CD4-positive, alpha-beta T cell treated with Interleukin-17A for 1 hour (primary cell): ENCODE data around the gene PDE6A.

Experiments
- DNase-seq: peaks from one replicate; pipeline ENCODE4 v3.0.0-alpha.2; 2020

PDE6A gene

DNA sequence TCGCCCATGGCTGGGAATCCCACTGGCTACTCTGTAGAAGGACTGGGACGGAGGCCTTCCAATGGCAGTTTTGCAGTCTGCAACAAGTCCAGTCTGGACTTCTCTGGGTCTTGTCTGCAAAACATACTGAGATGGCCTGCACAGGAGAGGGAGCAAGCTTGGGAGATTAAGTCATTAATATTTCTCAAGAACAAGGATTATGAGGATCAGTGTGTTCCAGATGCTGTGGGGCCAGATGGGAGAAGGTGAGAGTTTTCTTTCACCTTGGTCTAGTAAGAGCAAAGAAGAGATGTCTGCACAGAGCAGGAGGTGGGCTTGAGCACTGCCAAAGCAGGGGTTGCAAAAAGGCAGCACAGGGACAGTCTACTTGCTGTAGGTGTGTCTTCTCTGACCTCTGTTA is at the start of gene PDE6A:
Gene PDE6A, minus strand, starts transcription at position 128 of the 400 bp plus-strand sequence. Its CDS starts 120 bp downstream, at position 8.
- no peak for DNase-seq

DNA sequence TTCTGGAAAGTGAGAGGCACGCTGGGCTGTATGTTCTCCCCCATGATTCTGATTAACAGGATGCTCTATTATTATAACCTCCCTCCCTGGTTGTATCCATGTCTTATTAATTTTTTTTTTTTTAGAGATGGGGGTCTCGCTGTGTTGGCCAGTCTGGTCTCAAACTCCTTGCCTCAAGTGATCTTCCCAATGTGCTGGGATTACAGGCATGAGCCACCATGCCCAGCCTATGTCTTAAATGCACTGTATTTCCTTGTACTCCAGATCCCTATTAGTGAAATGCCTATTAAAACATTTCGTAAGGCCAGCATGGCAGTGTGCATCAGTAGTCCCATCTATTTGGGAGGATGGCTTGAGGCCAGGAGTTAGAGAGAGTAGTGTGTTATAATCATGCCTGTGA is 48.9 kb upstream of the PDE6A start:
- no peak for DNase-seq

DNA sequence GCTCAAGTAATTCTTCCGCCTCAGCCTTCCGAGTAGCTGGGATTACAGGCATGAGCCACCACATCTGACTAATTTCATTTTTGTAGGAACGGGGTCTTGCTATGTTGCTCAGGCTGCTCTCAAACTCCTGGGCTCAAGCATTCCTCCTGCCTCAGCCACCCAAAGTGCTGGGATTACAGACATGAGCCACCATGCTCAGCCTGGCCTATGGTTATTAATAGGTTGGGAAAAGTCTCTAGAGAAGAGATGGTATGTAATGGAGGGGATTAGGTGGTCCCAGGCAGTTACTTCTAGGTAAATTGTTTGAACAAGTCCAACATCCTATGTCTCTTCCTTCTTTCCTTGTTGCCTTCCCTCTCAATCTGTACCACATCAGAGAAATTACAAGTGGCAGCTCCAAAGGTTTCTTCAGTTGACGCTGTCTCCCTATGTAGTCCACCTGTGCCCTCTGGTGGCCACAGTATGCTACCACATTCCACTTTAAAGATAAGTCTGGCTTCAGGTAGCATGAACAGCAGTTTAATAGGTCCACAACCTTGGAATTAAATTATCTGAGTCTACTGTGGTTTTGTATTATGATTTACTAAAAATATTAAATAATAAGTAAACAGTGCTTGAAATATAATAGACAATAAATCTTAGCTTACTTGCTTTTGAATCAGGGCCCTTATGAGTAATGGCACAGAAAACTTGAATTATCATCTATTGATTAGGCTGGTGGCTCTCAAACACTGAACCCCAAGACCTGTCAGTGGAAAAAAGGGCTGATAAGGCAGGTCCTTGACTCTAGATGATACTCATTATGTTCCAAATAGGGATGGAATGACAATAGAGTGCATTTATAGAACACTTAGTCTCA is 46.2 kb upstream of the PDE6A start:
- DNase-seq = peak; percentile 78

DNA sequence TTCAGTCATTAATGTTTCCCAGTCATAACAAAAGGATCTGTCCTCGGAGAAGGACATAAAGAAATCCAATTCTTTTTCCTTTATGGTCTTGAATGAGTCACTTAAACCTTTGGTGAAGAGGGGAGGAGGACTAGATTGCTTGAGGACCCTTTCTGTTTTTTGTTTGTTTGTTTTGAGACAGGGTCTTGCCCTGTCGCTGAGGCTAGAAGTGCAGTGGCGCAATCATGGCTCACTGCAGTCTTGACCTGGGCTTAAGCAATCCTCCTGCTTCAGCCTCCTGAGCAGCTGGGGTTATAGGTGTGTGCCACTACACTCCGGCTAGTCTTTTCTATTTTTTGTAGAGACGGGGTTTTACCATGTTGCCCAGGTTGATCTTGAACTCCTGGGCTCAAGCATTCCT is 43.5 kb upstream of the PDE6A start:
- no peak for DNase-seq

DNA sequence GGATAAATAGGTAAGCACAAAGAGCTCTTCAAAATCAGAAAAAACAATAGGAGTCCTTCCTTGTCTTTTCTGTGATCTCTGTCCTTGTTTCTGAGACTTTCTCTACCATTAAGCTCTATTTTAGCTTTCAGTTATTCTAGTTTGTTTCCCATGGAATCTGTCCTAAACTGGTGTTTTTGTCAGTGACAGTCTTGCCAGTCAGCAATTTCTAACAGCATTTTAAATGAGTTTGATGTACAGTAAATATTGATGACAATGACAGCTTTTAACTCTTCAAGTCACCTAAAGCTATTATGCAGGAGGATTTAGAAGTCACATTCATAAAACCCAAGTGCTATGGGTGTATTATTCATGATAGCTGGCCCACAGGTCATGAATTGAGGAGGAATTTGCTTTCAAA is 37.9 kb upstream of the PDE6A start:
- DNase-seq = no peak

DNA sequence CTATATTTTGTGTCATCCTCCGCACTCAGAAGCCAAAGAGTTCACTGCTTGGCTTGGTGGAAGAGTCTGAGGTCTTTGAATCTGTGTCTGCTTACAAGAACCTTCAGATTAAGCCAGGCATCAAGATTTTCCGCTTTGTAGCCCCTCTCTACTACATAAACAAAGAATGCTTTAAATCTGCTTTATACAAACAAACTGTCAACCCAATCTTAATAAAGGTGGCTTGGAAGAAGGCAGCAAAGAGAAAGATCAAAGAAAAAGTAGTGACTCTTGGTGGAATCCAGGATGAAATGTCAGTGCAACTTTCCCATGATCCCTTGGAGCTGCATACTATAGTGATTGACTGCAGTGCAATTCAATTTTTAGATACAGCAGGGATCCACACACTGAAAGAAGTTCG is 36.6 kb upstream of the PDE6A start:
- DNase-seq = no peak

DNA sequence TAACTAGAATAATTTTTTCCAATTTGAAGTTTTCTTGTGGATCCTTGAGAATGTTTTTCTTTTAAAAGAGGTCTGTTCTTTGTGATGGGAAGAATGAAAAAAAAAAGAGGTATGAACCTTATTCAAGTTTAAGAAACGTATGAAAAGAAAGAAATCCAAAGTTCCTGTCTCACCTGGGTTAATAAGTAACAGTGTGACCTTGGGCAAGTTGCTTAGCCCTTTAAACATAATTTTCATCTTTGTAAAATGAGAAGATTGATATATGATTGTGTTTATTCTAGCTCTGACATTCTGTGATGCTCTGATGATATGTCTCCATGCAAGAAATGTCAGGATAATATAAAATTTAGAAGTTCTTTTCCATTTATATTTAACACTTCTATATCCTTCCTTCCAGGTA is 35.3 kb upstream of the PDE6A start:
- DNase-seq = no peak

DNA sequence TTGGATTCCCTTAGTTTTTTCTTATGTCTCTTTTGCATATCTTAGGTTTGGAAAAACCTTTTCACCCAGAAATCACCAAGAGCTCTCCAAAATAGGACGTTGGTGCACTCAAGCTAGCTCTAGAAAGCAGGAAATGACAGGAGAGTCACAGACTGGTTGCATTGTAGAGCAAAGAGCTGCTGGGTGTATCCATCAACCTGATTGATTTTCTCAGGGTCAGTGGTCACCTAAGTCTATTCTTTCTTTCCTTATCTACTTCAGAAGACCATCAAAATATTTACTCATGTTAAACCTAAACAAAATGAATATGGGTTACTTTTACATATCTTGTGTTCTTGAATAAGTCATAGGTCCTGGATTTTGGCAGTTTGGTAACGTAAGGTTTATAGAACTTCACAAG is 30.8 kb upstream of the PDE6A start:
- DNase-seq = no peak

DNA sequence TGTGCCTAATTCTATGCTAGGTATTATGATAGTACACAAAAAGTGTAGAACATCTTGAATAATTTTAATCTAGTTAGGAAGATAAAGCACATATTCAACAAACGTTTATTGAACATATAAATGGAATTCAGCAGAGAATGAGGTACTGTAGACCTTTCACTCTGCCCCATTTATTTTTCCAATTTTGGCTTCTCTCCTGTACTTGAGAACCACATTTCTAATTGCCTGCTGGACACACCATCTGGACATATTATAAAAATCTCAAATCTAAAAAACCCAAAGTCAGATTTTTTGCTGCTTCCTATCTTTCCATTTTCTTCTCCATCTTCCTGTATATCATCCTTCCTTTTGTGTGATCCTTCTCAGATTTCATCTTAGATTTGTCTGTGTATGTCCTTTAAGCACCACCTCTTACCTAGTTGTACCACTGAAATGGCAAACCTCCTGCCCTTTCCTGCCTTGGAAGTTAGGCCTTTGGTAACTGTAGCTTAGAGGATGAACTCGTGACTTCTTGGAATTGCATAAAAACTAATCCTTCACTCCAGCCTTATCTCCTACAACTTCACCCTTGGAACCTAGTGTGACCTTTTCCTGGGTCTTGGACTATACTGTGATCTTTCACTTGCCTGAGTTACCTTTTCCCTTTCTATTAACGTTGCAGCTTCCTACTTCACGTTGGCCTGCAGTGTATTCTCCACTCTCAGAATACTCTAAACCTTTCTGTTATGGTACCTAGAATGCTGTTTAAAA is 24.8 kb upstream of the PDE6A start:
- DNase-seq = no peak

DNA sequence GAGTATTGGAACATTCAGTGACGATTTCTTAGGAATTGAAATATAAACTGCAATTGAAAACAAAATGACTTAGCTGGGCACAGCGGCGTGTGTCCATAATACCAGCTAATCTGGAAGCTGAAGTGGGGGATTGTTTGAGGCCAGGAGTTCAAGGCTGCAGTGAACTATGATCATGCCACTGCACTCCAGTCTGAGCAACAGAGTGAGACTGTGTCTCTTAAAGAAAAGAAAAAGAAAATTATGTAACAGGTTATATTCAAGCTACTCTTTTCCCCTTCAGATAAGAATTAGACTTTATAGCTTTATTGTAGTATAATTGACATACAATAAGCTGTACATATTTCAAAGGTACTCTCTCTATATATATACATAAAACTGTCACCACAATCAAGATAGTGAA is 22.4 kb upstream of the PDE6A start:
- DNase-seq = no peak

DNA sequence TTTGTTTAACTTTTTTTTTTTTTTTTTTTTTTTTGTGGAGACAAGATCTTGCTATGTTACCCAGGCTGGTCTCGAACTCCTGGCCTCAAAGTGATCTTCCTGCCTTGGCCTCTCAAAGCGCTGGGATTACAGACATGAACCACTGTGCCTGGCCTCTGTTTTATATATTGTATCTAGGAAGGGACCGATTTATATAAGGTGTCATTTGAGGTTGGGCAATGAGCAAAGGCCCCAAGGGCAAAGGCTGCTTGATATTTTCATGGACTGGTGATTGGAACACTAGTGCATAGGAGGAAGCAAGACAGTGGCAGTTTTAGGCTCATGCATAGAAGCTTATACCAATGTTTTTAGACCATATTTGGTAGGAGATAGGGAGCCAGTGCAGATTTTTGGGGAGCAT is 19.1 kb upstream of the PDE6A start:
- DNase-seq = no peak

DNA sequence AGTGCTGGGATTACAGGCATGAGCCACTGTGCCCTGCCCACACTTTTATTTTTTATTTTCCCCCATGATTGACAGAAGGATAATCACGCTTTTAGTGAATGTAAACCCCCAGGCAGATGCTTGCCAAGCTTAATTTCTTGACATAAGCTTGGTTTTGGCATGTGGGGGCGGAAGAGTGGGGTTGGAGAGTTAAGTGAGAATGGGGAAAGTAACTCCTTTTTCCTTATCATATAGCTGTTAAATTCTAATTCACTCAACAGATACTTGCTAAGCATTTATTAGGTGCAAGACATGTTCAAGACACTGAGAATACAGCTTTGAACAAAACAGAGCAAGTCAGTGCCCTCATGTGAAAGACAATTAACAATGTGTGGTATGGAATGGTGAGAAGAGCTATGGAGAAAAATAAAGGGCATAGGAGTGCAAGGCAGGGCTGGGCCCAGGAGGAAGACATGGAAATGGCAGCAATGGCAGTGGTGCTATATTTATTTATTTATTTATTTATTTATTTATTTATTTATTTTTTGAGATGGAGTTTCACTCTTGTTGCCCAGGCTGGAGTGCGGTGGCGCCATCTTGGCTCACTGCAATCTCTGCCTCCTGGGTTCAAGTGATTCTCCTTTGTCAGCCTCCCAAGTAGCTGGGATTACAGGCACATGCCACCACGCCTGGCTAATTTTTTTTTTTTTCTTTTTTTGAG is 18.2 kb upstream of the PDE6A start:
- DNase-seq = no peak

DNA sequence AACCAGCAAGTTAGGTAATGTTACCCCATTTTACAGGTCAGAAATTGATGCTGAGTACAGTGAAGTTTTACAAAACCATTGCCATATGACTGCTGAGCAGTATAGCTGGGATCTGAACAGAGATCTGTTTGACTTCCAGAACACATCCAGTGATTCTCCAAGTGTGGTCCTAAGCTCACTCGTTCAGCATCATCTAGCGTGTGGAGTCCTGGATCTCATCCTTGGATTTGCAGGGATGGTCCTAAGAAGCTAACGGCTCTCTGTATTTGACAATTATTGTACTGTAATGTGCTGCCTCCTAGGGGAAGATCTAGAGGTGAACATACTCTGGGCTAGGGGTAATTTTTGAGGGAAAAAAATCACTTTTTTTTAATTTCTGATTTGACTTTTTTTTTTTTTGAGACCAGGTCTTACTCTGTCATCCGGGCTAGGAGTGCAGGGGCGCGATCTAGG is 17.4 kb upstream of the PDE6A start:
- peak; percentile 32 for DNase-seq

DNA sequence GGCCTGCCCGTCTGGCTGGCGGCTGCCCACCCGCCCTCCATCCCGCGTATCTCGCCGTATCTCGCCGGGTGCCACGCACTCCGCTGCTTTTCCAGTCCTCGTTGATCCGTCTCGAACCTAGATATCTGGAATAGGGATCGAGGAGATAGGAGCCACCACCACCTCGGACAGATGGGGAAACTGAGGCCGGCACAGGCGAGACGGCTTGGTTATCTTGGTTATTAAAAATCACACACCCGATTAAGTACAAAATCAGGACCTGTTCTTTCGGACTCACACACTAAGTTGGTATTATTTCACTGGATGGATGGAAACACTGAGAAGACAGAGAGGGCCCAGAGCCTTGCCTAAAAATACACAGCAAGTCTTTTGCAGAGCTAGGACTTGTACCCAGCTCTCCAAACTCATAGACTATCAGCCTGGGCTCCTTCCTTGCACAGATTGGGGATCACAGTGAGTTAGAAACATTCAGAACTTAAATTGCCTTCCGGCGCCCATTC is 16.6 kb upstream of the PDE6A start:
- peak; percentile 1 for DNase-seq

DNA sequence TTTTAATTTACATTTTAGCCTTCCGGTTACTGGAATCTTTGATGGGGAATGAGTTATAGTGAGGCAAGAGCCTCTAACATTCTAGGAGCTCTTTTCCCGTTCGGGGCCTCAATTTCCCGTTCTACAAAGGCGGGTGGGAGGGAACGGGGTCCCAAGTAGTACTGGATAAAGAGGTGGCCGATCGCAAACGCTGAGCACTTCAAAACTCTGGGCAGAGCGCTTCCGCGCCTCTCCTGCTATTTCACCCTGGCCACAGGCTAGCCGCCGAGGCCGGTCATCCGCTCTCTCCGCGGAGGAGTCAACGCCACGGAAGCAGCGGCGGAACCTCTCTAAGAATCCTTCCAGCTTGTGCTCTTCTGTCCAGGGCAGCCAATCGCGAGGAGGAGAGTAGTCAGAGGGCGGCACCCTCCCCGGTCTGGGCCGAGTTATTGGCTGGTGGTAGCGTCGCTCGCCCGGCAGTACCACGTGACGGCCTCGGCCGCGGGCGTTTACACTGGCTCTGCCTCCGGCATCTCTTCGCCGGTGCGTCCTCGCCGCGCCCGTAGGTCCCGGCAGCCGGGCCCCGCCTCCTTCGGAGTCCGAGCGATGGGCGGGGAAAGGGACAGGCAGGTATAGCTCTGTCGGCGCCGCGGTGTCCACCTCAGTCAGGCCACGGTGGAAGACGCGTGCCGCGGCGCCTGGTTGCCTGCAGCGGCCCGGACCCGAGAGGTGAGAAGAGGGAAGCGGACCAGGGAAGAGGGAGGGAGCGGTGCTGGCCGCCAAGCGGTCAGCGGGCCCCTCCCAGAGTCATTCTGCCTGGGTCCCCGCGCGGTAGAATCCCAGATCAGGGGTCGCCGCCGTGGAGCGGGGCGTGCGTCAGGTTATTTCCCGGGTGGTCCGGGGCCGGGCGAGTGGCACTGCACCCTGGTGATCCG is 15.9 kb upstream of the PDE6A start, which contains the start of gene SLC26A2:
Gene SLC26A2, plus strand, starts transcription at position 487 of the 914 bp plus-strand sequence. CDS start 16,895 bp downstream, outside the sequence.
- peak; percentile 95 for DNase-seq

DNA sequence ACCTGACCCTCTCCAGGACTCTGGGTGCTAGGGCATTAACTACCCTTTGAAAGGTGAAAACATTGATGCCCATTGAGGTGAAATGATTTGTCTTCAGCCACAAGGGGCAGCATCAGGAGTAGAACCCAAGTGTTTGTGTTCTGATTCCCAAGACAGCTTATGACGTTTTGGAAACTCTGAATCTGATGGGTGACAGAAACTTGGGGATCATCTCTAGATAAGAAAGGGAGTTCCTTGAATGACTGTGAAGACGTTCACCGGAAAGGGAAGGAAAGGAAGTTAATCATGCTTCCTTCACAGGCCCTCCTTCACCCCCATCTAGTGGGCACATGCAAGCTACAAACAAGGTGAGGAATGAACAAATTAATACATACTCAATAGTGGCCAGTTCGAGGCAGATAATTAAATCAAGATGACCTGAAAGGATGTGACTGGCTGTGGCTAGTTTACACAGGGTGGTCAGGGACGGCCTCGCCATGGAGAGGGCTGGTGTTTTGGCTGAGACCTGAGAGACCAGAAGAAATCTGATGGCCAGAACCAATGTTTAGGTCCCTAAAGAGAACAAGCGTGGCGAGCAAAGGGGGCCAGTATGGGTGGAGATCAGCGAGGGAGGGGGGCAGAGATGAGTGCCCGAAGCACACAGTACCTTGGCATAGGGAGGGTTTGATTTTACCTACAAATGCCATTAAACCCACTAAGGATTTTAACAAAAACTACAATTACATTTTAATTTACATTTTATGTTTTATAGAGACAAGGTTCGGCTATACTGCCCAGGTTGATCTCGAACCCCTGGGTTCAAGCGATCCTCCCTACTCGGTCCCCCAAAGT is 15.0 kb upstream of the PDE6A start:
- peak; percentile 76 for DNase-seq

DNA sequence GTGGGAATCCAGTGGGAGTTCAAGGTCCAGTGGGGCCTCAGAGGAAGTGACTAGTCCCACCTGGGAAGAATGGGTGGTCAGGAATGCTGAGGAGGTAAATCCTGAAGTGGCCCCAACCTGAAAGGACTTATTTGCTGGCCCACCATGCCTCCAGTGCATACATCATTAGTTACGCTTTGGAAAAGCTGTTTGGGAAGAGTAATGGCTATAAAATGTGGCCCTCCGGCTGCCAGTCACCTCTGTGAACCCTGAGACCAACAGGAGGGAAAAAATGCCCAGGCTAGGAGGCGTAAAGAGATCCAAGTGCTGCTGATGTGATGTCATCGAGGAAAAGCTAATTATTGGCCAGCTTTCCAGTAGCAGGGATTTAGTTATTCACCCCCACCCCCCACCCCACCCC is 13.3 kb upstream of the PDE6A start:
- no peak for DNase-seq

DNA sequence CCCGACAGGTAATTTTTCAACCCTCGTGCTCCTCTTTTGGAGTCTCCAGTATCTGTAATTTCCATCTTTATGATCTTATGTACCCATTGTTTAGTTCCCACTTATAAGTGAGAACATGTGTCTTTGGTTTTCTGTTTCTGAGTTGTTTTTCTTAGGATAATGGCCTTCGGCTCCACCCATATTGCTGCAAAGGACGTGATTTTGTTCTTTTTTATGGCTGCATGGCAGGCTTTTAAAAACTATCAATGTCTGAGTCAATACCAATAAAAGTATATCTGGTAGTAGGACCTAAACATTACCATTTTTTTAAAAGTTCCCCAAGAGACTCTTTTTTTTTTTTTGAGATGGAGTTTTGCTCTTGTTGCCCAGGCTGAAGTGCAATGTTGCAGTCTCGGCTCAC is 12.1 kb upstream of the PDE6A start:
- no peak for DNase-seq

DNA sequence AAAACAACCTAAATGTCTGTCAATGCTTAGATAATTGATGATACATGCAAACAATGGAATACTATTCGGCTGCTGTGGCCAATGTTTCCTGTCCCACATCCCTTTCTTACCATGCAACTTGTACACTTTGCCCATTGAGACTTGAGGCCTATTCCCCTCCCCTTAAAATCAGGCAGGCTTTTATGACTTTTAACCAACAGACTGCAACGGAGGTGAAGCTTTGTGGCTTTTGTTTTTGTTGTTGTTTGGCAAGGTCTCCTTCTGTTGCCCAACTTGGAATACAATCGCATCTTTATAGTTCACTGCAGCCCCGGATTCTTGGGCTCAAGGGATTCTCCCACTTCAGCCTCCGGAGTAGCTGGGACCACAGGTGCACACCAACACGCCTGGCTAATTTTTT is 10.2 kb upstream of the PDE6A start:
- no peak for DNase-seq

DNA sequence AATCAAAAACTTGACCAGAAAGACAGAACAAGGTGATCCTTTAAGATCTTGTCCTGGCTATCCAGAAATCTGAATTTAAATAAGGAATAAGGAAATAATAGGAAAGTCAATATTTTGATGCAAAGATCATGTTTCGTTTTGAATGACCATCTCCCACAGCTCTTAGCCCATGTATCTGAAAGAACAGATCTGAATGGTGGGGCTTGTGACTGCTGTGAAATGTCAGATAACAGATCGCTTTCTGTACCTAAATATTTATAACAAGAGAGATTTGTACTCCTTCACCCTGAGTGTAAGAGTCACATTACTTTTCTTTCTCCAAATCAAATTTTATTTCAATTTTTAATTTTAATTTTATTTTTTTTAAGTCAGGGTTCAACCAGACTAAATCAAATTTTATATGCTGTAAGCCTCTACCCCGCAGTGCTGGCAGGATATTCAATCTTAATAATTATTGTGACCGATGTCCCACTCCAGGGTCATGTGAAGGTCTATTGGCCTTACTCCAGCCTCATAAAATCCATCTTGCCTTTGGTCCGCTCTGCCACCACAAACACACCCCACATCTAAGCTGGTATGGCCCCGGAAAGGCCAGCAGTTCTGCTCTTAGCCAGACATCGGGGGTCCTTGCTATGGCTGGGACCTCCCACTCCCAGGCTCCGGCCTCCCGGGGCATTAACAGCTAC is 9.0 kb upstream of the PDE6A start:
- no peak for DNase-seq
